Astrocyte of the cerebellum (primary cell): ENCODE data around the gene ADAT3.

Experiments used
- DNase-seq: peaks from one replicate; pipeline ENCODE4 v3.0.0-alpha.2; 2011; ENCODE audit warnings: low read depth
- H3K4me3 ChIP-seq: 2 replicates; pipeline ENCODE4 v1.5.1; 2011; ENCODE audit warnings: mild to moderate bottlenecking, low read depth, low read length, moderate library complexity
- in situ Hi-C: cut with HindIII; loops from 2 replicates; pipeline ENCODE4 v1.10.0; 2017; ENCODE audit warnings: low sequenced_read_pairs
- TF ChIP-seq, protein P1 (sequence below): IDR thresholded peaks from 2 replicates; pipeline ENCODE4 v1.5.1; 2012; ENCODE audit warnings: low read length, low read depth, moderate library complexity, mild to moderate bottlenecking; ENCODE audit errors: missing control alignments

The ADAT3 gene

DNA sequence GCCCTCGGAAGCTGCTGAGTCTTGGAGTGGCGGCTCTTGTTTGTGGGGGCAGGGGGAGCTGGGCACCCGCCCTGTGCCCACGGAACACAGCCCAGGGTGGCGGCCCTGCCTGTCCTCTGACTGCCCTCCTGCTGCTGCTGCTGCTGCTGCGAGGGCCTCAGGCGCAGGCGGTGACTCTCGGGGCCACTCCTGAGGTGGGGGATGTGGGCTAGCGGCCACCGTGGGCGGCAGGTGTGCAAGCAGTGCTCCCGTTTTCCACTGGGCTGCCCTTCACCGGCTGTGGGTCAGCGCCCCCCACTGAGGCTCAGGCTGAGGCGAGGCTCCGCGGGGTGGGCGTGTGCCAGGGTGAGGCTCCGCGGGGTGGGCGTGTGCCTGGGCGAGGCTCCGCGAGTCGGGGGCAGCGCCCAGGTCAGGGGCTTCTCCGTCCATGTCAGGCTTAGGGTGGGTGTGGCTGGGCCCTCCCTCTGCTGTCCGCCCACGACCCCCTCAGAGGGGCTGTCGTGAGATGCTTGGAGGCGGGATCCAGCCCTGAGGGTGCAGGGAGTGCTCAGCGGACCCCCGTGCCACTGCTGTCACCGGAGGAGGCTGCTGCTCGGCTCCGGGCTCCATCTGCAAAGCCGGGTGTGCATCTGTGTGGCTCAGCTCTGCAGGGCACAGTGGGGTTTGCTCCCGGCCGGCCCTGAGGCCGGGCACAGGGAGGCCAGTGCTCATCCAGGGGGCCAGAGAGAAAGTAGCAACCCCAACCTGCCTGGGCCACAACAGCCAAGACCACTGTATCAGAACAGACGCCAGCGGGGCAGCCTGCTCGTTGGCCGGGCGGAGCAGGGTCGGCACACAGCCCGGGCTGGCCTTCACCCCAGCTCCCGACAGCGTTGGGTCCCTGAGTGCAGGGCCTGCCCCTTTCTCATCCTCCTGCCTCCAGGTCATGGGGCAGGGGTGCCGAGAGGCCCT lies 50.2 kb downstream of the ADAT3 start:
- DNase-seq = no peak
- no peak overlapping the region for H3K4me3 ChIP-seq
- TF ChIP-seq, protein P1, sequence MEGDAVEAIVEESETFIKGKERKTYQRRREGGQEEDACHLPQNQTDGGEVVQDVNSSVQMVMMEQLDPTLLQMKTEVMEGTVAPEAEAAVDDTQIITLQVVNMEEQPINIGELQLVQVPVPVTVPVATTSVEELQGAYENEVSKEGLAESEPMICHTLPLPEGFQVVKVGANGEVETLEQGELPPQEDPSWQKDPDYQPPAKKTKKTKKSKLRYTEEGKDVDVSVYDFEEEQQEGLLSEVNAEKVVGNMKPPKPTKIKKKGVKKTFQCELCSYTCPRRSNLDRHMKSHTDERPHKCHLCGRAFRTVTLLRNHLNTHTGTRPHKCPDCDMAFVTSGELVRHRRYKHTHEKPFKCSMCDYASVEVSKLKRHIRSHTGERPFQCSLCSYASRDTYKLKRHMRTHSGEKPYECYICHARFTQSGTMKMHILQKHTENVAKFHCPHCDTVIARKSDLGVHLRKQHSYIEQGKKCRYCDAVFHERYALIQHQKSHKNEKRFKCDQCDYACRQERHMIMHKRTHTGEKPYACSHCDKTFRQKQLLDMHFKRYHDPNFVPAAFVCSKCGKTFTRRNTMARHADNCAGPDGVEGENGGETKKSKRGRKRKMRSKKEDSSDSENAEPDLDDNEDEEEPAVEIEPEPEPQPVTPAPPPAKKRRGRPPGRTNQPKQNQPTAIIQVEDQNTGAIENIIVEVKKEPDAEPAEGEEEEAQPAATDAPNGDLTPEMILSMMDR = no peak
- in situ Hi-C loops = no loop called here

DNA sequence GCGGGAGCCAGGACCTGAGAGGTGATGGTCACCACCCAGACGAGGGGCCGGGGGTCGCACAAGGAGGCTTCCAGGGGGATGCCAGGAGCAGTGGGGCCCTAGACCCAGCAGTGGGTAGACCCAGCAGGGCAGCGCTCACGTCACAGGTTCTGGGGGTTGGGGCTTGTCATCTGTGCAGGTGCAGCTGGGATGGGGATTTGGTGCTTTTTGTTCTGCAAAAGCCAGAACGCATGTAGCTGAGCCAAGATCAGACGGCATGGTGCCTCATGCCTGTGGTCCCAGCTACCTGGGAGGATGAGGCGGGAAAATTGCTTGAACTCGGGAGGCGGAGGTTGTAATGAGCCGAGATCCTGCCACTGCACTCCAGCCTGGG lies 50.9 kb downstream of the ADAT3 start:
- no peak for DNase-seq
- H3K4me3 ChIP-seq = no peak overlapping the region
- in situ Hi-C loops = no loop called here
- TF ChIP-seq, protein P1 = no peak

DNA sequence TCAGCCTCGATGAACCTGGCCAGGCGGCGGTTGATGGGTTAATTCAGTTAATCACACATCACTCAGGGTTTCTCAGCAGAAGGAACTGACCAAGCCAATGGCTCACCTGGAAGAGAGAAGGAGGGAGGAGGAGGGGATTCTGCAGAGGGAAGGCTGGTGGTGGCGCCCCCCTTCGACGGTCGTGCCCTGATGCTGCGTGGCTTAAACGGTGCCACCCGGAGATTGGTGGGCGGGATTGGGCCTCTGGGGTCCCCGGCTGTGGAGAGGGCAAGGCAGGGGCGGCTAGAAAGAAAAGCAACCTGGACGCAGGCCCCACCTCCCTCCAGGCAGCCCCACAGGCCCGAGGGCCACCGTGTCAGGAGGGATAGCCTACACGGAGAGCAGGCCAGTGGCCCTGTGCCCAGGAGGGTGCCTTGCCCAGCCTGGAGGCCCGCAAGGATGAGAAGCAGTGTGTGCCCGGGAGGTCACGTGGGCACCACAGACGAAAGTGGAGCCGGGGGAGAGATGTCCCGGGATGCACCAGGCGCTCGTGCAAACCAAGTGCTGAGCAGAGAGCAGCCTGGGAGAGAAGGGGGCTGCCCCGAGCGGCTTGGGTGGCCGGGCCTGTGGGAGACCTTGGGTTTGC lies 51.8 kb downstream of the ADAT3 start:
- TF ChIP-seq, protein P1 = no peak
- no peak for DNase-seq

DNA sequence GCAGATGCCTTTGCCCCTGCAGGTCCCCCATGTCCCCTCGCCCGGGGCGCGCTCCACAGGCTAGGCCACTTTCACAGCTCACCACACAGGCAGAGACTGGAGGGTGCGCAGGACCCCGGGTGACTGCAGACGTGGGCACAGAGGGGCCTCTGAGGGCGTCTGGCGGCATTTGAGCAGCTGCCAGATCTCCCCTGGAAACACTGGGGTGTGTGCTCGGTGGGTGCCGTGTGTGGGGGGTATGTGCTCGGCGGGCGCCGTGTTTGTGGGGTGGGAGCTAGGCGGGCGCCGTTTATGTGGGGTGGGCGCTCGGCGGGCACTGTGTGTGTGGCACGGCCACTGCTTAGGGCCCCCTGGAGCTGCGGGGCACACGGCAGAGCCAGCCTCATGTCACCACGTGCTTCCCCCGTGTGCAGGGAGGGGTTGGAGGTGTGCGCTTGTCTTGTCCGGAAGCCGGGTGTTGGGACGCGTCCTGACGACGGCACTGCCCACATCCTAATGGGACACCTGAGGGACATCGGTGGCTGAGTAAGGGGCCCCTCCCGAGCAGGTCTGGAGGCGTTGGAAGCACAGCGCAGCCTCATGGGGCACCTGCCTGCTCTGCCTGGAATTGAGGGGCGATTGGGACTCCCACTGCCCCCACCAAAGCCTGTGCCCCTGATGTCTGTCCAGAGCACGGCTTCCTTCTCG lies 52.5 kb downstream of the ADAT3 start:
- H3K4me3 ChIP-seq = no peak overlapping the region
- TF ChIP-seq, protein P1 = no peak
- no peak for DNase-seq
- in situ Hi-C loops = no loop called here

More for the DNA sequence above, 51.8 kb downstream of the ADAT3 start:
- in situ Hi-C loops = no loop called here
- H3K4me3 ChIP-seq = no peak overlapping the region

DNA sequence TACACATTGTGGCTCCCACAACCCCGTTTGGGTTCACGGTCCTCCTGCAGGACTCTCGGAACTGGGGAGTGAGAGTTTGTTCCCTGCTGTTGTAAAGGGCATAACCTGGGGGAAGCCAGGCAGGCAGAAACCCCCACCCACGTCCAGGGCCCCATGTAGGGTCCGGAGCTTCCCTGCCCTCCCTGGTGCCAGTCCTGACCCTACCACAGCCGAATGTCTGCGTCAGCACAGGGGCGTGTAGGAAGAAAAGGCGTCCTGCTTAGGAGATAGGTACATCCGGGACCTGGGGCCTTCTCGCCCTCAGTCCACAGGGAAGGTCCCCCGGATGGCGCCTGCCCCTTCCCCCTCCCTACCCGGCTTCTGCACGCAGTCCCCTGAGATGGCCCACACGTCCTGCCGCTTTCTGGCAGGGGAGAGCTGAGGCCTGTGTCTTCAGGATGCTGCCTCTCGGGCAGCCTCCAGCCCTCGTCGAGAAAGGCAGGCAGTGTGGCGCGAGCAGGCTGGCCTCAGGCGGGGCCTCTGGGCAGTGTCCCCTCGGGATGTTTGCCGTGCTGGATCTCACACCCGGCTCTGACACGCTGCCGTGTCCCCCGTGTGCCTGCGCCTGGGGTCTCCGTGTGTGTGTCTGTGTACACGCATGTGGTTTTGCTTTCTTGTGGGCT lies 54.9 kb downstream of the ADAT3 start:
- in situ Hi-C loops = no loop called here
- no peak for DNase-seq

More for the DNA sequence above, 54.9 kb downstream of the ADAT3 start:
- TF ChIP-seq, protein P1 = no peak
- H3K4me3 ChIP-seq = no peak overlapping the region
